ENCODE results near the gene KRT17. TPM values are rescaled to one million over a fixed set of nuclear protein-coding genes. Genes with fewer than 3 reads are reported as not detected.

KRT17 gene
- total and polyA plus RNA-seq, 9 of the 15 experiments (the other 6 are each of a cell fraction or from before 2014, with no cell fraction given) = 0.23 to 0.25 TPM; not detected in 7

DNA sequence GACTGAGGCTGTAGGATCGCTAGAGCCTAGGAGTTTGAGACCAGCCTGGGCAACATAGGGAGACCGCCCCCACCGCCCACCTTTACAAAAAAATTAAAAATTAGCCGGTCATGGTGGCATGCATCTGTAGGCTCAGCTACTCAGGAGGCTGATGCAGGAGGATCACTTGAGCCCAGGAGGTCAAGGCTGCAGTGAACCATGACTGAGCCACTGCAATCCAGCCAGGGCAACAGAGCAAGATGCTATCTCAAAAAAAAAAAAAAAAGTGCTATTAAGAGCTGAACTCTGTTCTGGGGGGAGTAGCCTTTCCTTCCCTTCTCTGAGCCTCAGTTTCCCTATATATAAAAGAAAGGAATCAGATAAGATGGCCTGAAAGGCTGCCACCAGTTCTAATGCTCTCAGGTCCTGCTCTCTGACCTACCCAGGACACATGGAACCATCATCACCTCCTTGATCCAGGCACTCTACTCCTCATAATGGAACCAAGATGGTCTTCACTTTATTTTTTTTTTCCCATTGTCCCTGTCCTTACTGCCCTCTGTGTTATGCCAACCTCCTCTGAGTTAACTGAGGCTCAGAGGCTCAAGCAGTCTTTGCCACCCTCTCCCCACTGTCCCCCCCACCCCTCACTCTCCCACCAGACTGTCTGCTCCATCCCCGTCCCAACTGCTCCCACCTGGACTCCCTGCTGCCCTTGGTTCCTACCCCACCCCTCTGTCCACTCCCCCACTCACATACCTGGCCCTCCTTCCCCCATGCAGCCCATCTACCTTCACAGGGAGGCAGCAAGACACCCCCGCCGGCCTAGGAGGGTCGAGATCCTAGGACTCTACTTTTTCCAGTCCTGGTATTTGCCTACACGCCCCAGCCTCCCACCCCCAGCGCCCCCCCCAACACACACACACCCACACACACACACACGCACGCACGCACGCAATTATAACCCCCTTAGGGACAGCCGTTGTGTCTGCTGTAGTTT is 40.5 kb upstream of the KRT17 start (continued):
- TF ChIP-seq, protein P1, sequence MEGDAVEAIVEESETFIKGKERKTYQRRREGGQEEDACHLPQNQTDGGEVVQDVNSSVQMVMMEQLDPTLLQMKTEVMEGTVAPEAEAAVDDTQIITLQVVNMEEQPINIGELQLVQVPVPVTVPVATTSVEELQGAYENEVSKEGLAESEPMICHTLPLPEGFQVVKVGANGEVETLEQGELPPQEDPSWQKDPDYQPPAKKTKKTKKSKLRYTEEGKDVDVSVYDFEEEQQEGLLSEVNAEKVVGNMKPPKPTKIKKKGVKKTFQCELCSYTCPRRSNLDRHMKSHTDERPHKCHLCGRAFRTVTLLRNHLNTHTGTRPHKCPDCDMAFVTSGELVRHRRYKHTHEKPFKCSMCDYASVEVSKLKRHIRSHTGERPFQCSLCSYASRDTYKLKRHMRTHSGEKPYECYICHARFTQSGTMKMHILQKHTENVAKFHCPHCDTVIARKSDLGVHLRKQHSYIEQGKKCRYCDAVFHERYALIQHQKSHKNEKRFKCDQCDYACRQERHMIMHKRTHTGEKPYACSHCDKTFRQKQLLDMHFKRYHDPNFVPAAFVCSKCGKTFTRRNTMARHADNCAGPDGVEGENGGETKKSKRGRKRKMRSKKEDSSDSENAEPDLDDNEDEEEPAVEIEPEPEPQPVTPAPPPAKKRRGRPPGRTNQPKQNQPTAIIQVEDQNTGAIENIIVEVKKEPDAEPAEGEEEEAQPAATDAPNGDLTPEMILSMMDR (IDR thresholded peaks at IDR 0.05 in 2 of 3, conservative IDR thresholded peaks at IDR 0.05 in 1 of 3; ENCODE audit: insufficient read depth in 2 of 3, low read depth in 1 of 3, low read length in 3 of 3) = no peak
- TF ChIP-seq, protein P2, sequence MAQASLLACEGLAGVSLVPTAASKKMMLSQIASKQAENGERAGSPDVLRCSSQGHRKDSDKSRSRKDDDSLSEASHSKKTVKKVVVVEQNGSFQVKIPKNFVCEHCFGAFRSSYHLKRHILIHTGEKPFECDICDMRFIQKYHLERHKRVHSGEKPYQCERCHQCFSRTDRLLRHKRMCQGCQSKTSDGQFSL (CRISPR knock-in tag; IDR thresholded peaks at IDR 0.05) = no peak
- TF ChIP-seq, protein P2 (tag; IDR thresholded peaks at IDR 0.05) = peak in 1 of 2 experiments; percentile 44; a peak in 1 of 4 replicates
- TF ChIP-seq KAT7 (CRISPR knock-in tag; IDR thresholded peaks at IDR 0.05; ENCODE audit: borderline replicate concordance) (no peak), BMI1 (IDR thresholded peaks at IDR 0.05; ENCODE audit: low read length) (no peak), CCNT2 (IDR thresholded peaks at IDR 0.05; ENCODE audit: borderline replicate concordance, extremely low read depth, insufficient read length, low read depth, low read length) (no peak), ZNF280A (IDR thresholded peaks at IDR 0.05; ENCODE audit: low read depth, partially characterized antibody) (no peak), FOXA1 (IDR thresholded peaks at IDR 0.05; ENCODE audit: borderline replicate concordance) (no peak), SMARCB1 (IDR thresholded peaks at IDR 0.05; ENCODE audit: insufficient read length, low read depth) (no peak), NR2C2 (CRISPR knock-in tag; IDR thresholded peaks at IDR 0.05) (no peak), NR2C2 (tag; IDR thresholded peaks at IDR 0.05) (peak; percentile 45; the same call in 1 of the 2 replicates), ATF6 (CRISPR knock-in tag; IDR thresholded peaks at IDR 0.05) (no peak)
- TF ChIP-seq, protein P3, sequence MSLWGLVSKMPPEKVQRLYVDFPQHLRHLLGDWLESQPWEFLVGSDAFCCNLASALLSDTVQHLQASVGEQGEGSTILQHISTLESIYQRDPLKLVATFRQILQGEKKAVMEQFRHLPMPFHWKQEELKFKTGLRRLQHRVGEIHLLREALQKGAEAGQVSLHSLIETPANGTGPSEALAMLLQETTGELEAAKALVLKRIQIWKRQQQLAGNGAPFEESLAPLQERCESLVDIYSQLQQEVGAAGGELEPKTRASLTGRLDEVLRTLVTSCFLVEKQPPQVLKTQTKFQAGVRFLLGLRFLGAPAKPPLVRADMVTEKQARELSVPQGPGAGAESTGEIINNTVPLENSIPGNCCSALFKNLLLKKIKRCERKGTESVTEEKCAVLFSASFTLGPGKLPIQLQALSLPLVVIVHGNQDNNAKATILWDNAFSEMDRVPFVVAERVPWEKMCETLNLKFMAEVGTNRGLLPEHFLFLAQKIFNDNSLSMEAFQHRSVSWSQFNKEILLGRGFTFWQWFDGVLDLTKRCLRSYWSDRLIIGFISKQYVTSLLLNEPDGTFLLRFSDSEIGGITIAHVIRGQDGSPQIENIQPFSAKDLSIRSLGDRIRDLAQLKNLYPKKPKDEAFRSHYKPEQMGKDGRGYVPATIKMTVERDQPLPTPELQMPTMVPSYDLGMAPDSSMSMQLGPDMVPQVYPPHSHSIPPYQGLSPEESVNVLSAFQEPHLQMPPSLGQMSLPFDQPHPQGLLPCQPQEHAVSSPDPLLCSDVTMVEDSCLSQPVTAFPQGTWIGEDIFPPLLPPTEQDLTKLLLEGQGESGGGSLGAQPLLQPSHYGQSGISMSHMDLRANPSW (CRISPR knock-in tag; IDR thresholded peaks at IDR 0.05) = no peak
